ENCODE measurements around the gene AHCTF1. TPM values are rescaled to one million over a fixed set of nuclear protein-coding genes. Genes with fewer than 3 reads are reported as not detected.

Gene AHCTF1
- total and polyA plus RNA-seq, 2 of the 8 experiments (the other 6 are each of a cell fraction or from before 2014, with no cell fraction given), result 7.9 to 44.5 TPM

DNA sequence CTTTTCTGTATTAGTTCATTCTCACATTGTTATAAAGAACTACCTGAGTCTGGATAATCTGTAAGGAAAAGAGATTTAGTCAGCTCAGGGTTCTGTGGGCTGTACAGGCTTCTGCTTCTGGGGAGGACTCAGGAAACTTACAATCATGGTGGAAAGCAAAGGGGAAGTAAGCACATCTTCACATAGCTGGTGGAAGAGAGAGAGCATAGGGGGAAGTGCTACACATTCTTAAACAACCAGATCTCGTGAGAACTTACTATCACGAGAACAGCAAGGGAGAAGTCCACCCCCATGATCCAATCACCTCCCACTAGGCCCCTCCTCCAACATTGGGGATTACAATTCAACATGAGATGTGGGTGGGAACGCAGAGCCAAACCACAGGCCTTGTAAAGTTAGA, 37.9 kb upstream of the AHCTF1 start (continued):
- TF ChIP-seq ATF2 (IDR thresholded peaks at IDR 0.05; ENCODE audit: low read length) (no peak), SP1 (IDR thresholded peaks at IDR 0.05; ENCODE audit: low read depth, low read length) (no peak), TAF7 (optimal IDR thresholded peaks at IDR 0.05; ENCODE audit: borderline replicate concordance, low read depth, low read length) (no peak), TCF12 (IDR thresholded peaks at IDR 0.05; ENCODE audit: low read depth, low read length) (no peak), RXRA (IDR thresholded peaks at IDR 0.05; ENCODE audit: insufficient read depth, low read depth, low read length) (no peak)
